Transverse colon (tissue), 4 donors: ENCODE data around the gene TPSG1. TPM values are rescaled to one million over a fixed set of nuclear protein-coding genes. Genes with fewer than 3 reads are reported as not detected.

ENCODE experiments used
- DNase-seq: peaks from one replicate; pipeline ENCODE4 v3.0.0-alpha.2; 2019
- H3K27ac ChIP-seq, 4 donors: fragments of 200-600 bp; sonication (generic); 2 replicates each; pipeline ENCODE4 v1.5.1; 2016 to 2018; ENCODE audit warnings: inconsistent platforms in 4 of 4
- H3K27me3 ChIP-seq: fragments of 200-600 bp; sonication (generic); 2 replicates; pipeline ENCODE4 v1.5.1; 2017; ENCODE audit warnings: inconsistent platforms
- H3K36me3 ChIP-seq, 4 donors: fragments of 200-600 bp; sonication (generic); 2 replicates each; pipeline ENCODE4 v1.5.1; 2017 to 2019; ENCODE audit warnings: inconsistent platforms in 4 of 4
- H3K4me1 ChIP-seq, 4 donors: fragments of 200-600 bp; sonication (generic); 2 replicates each; pipeline ENCODE4 v1.5.1; 2017 to 2020; ENCODE audit warnings: inconsistent platforms in 4 of 4
- H3K4me3 ChIP-seq, 4 donors: fragments of 200-600 bp; sonication (generic); 1 replicate in 1 of 4; 2 replicates in 3 of 4; pipeline versions ENCODE4 v1.5.1 to v1.6.1; 2017 to 2019; ENCODE audit warnings: inconsistent platforms in 4 of 4
- H3K9me3 ChIP-seq, 2 donors: fragments of 200-600 bp; sonication (generic); 2 replicates each; pipeline ENCODE4 v1.5.1; 2017 to 2019; ENCODE audit warnings: inconsistent platforms in 2 of 2
- CTCF ChIP-seq, 5 experiments: fragments of 200-600 bp in 3 of 5; fragments of 450-650 bp in 2 of 5; sonication (generic) in 3 of 5; IDR thresholded peaks; 1 replicate in 2 of 5; 2 replicates in 3 of 5; pipeline ENCODE4 v1.5.1; 2016 to 2017; ENCODE audit warnings: antibody characterized with exemption in 5 of 5, inconsistent platforms in 3 of 5, mild to moderate bottlenecking in 2 of 5, moderate library complexity in 1 of 5
- EP300 ChIP-seq: sonication (generic); formaldehyde crosslinking; IDR thresholded peaks from one replicate; pipeline ENCODE4 v1.6.1; 2017; ENCODE audit warnings: antibody characterized with exemption, low read depth
- POLR2A ChIP-seq: fragments of 450-650 bp; IDR thresholded peaks from one replicate; pipeline ENCODE4 v1.6.1; 2016; ENCODE audit warnings: antibody characterized with exemption, mild to moderate bottlenecking, moderate library complexity
- POLR2AphosphoS5 ChIP-seq, 3 donors: sonication (generic); formaldehyde crosslinking; IDR thresholded peaks; one replicate each; pipeline ENCODE4 v1.6.1; 2016; ENCODE audit warnings: antibody characterized with exemption in 3 of 3
- WGBS, 2 donors: methylation state at CpG; one replicate each; pipeline ENCODE4 v1.1.5; 2018; ENCODE audit warnings: low coverage in 1 of 2; 5-methylcytosine and 5-hydroxymethylcytosine counted together
- in situ Hi-C, 4 donors: fragments of 200-750 bp; cut with MboI; loops; one replicate each; pipeline versions ENCODE4 v1.15.0 to v1.15.1; 2017; ENCODE audit warnings: low sequenced_read_pairs in 3 of 4, low pct_ligation_motif_present in 1 of 4, low pct_unique_long_range_greater_than_20kb in 1 of 4
- intact Hi-C: fragments of 100-400 bp; cut with DNase I; formaldehyde crosslinking; loops from one replicate; pipeline ENCODE4 v1.15.1; 2023; ENCODE audit warnings: low total_unique reads
- total RNA-seq, 4 donors: library from RNA; depleted of rRNA; stranded (reverse); fragments of >200 nt; gene quantifications; one replicate each; pipeline ENCODE4 v1.1.0, GENCODE V29; 2016

Gene TPSG1
- total RNA-seq, 4 donors from 2014 or later: 20.9 to 41.0 (median 24.0) TPM; not detected in 1

- in situ Hi-C loops: no loop called here
- Histone ChIP-seq H3K27ac (no peak overlapping the region), H3K4me1 (no peaks in the 10 kb centered on the region), H3K9me3 (no peaks in the 10 kb centered on the region), H3K4me3 (no peak overlapping the region), H3K36me3 (no peaks in the 10 kb centered on the region), H3K27me3 (no peaks in the 10 kb centered on the region)
- DNase-seq: no peak
- intact Hi-C loops: no loop called here
- no peak for TF ChIP-seq POLR2AphosphoS5 (IDR thresholded peaks at IDR 0.05)
- TF ChIP-seq CTCF (IDR thresholded peaks at IDR 0.05): no peak
- 76% methylated on average over 22 of the region's 24 CpGs; no CpG with 5 or more reads in 1 of the 2 donors for WGBS, 2 donors
Measured at GRCh38 chr16:1218930-1219611, 6.0 kb downstream of the TPSG1 start.

- Histone ChIP-seq H3K27ac (no peak overlapping the region), H3K4me3 (no peak overlapping the region), H3K4me1 (no peaks in the 10 kb centered on the region), H3K27me3 (no peaks in the 10 kb centered on the region), H3K36me3 (no peaks in the 10 kb centered on the region), H3K9me3 (no peaks in the 10 kb centered on the region)
- 79% methylated on average over 4 to 33 of the region's 49 CpGs for WGBS, 2 donors
- no peak for TF ChIP-seq POLR2AphosphoS5 (IDR thresholded peaks at IDR 0.05)
- no peak for TF ChIP-seq EP300
- TF ChIP-seq CTCF (IDR thresholded peaks at IDR 0.05): no peak
- TF ChIP-seq POLR2A: no peak
- intact Hi-C loops: no loop called here
- DNase-seq: no peak
- in situ Hi-C loops: no loop called here
Measured at GRCh38 chr16:1218061-1218929, 6.8 kb downstream of the TPSG1 start.

GRCh38 chr16:1217526-1217925 lies 7.5 kb downstream of the TPSG1 start:
- 82% methylated on average over 22 of the region's 24 CpGs; no CpG with 5 or more reads in 1 of the 2 donors for WGBS, 2 donors
- in situ Hi-C loops: no loop called here

More at GRCh38 chr16:1217526-1217925, 7.5 kb downstream of the TPSG1 start:
- H3K9me3 ChIP-seq: no peaks in the 10 kb centered on the region
- intact Hi-C loops: no loop called here
- no peaks in the 10 kb centered on the region for H3K36me3 ChIP-seq
- no peaks in the 10 kb centered on the region for H3K4me1 ChIP-seq
- H3K4me3 ChIP-seq: no peak overlapping the region
- DNase-seq: no peak
- no peaks in the 10 kb centered on the region for H3K27me3 ChIP-seq
- TF ChIP-seq POLR2AphosphoS5 (IDR thresholded peaks at IDR 0.05): no peak
- no peak for TF ChIP-seq CTCF (IDR thresholded peaks at IDR 0.05)
- TF ChIP-seq EP300: no peak
- no peak for TF ChIP-seq POLR2A
- no peak overlapping the region for H3K27ac ChIP-seq
